K562 (cell line): Measurements from ENCODE around the gene NLRP9. TPM values are rescaled to one million over a fixed set of nuclear protein-coding genes. Genes with fewer than 3 reads are reported as not detected.

ENCODE experiments used
- CREB1 ChIP-seq, 2 experiments: sonication (generic) in 1 of 2; formaldehyde crosslinking in 1 of 2; IDR thresholded peaks; 2 replicates each; pipeline versions ENCODE4 v1.6.1 to v1.8.0; 2012 to 2022; ENCODE audit warnings: inconsistent platforms in 1 of 2, mild to moderate bottlenecking in 1 of 2, missing genetic modification reagents in 1 of 2, moderate library complexity in 1 of 2
- DIDO1 ChIP-seq: fragments of 450-650 bp; IDR thresholded peaks from 2 replicates; pipeline ENCODE4 v1.6.1; 2016; ENCODE audit warnings: low read depth, missing biosample characterization, missing genetic modification characterization
- DMBX1 ChIP-seq: fragments of 250-450 bp; sonication (Bioruptor Pico); IDR thresholded peaks from 2 replicates; pipeline ENCODE4 v1.8.0; 2022; ENCODE audit warnings: inconsistent platforms, mild to moderate bottlenecking, moderate library complexity, borderline replicate concordance
- HNRNPK ChIP-seq: fragments of 200-400 bp; formaldehyde crosslinking; IDR thresholded peaks from one replicate; pipeline ENCODE4 v1.6.1; 2018; ENCODE audit warnings: mild to moderate bottlenecking, low read depth, low read length; ENCODE audit not compliant: poor library complexity, severe bottlenecking
- ILF3 ChIP-seq: fragments of 450-650 bp; IDR thresholded peaks from 2 replicates; pipeline ENCODE4 v1.6.1; 2018; ENCODE audit warnings: antibody characterized with exemption, mild to moderate bottlenecking, moderate library complexity, borderline replicate concordance
- PCBP1 ChIP-seq: fragments of 200-400 bp; formaldehyde crosslinking; IDR thresholded peaks from 2 replicates; pipeline ENCODE4 v1.6.1; 2018; ENCODE audit warnings: mild to moderate bottlenecking, low read depth, low read length; ENCODE audit not compliant: poor library complexity, severe bottlenecking
- PHF8 ChIP-seq: fragments of 200-600 bp; sonication (generic); IDR thresholded peaks from 2 replicates; pipeline ENCODE4 v1.6.1; 2012; ENCODE audit warnings: mixed run types, mild to moderate bottlenecking, inconsistent platforms, low read length, moderate library complexity, borderline replicate concordance
- PPARD ChIP-seq: fragments of 250-450 bp; sonication (Bioruptor Pico); IDR thresholded peaks from 2 replicates; pipeline ENCODE4 v1.8.0; 2022; ENCODE audit warnings: inconsistent platforms, mild to moderate bottlenecking, moderate library complexity
- RFX1 ChIP-seq: fragments of 450-650 bp; IDR thresholded peaks from 2 replicates; pipeline ENCODE4 v1.6.1; 2016; ENCODE audit warnings: mild to moderate bottlenecking, moderate library complexity
- SAFB ChIP-seq: fragments of 200-400 bp; formaldehyde crosslinking; IDR thresholded peaks from 2 replicates; pipeline ENCODE4 v1.6.1; 2017; ENCODE audit warnings: low read depth, low read length, borderline replicate concordance
- TAF9B ChIP-seq: fragments of 450-650 bp; IDR thresholded peaks from 2 replicates; pipeline ENCODE4 v1.6.1; 2018; ENCODE audit warnings: mild to moderate bottlenecking; ENCODE audit not compliant: partially characterized antibody
- ZNF75A ChIP-seq: fragments of 450-650 bp; formaldehyde crosslinking; IDR thresholded peaks from 2 replicates; pipeline ENCODE4 v1.4.0; 2020; ENCODE audit warnings: mild to moderate bottlenecking
- polyA plus RNA-seq, 8 experiments: library from polyadenylated mRNA; depleted of rRNA in 4 of 8; stranded (reverse) in 5 of 8; unstranded in 3 of 8; fragments of >200 nt; fragmentation: Nextera tagmentation in 2 of 8; fragmentation: Illumina TruSeq in 1 of 8; extraction: Ambion mirVana in 2 of 8; extraction: Trizol in 1 of 8; gene quantifications; 2 replicates each; pipeline versions ENCODE4 v1.2.1 to v1.2.3, GENCODE V29; 2011 to 2014; ENCODE audit warnings: inconsistent platforms in 1 of 8, missing spikeins in 1 of 8
- total RNA-seq, 7 experiments: library from RNA; depleted of rRNA in 6 of 7; stranded (reverse); fragments of >200 nt in 6 of 7; fragmentation: Illumina TruSeq in 2 of 7; extraction: Trizol in 2 of 7; gene quantifications; 2 replicates each; pipeline versions ENCODE4 v1.2.1 to v1.2.3, GENCODE V29; 2011 to 2021; ENCODE audit warnings: low replicate concordance in 1 of 7
- TF ChIP-seq, protein P1 (sequence below): fragments of 250-450 bp; sonication (Bioruptor Pico); IDR thresholded peaks from 2 replicates; pipeline ENCODE4 v1.4.0; 2020
- TF ChIP-seq, protein P2 (sequence below): conservative IDR thresholded peaks from 2 replicates; pipeline ENCODE4 v1.6.1; 2011; ENCODE audit warnings: low read depth, mild to moderate bottlenecking, low read length; ENCODE audit not compliant: control insufficient read depth
- TF ChIP-seq, protein P3 (sequence below): fragments of 450-650 bp; IDR thresholded peaks from 2 replicates; pipeline ENCODE4 v1.6.1; 2016; ENCODE audit warnings: mild to moderate bottlenecking, moderate library complexity

Gene NLRP9
- total and polyA plus RNA-seq, 9 of the 15 experiments (the other 6 are each of a cell fraction or from before 2014, with no cell fraction given): not detected

DNA sequence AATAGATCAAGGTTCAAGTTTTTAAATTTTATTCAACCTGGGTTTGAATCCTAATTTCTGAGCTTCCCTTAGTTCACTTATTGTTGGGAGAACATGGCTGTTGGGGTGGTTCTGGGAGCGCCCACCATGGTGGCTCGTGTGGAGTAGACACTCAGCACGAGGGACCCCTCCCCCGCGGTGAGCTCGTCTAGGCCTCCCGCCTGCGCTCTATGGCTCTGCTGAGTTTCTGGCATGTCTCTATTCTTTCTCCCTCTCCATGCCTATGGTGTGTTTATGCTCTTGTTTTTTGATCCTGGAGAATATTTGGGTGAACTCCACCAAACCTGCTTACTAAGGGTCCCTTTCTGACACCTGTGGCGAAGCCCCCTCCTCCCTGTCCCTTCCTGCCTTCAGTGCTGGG, 64.7 kb downstream of the NLRP9 start (continued):
- TF ChIP-seq ZNF75A (CRISPR knock-in tag) (no peak), SAFB (no peak), PHF8 (no peak), CREB1 (IDR thresholded peaks at IDR 0.05) (no peak), CREB1 (CRISPR knock-in tag; IDR thresholded peaks at IDR 0.05) (0 out of 2 replicates have a peak, but pooled peaks have one; percentile 23), DIDO1 (tag) (no peak), PCBP1 (no peak), PPARD (CRISPR knock-in tag) (no peak), RFX1 (no peak), DMBX1 (no peak), TAF9B (no peak), HNRNPK (no peak), ILF3 (no peak)
- TF ChIP-seq, protein P1, sequence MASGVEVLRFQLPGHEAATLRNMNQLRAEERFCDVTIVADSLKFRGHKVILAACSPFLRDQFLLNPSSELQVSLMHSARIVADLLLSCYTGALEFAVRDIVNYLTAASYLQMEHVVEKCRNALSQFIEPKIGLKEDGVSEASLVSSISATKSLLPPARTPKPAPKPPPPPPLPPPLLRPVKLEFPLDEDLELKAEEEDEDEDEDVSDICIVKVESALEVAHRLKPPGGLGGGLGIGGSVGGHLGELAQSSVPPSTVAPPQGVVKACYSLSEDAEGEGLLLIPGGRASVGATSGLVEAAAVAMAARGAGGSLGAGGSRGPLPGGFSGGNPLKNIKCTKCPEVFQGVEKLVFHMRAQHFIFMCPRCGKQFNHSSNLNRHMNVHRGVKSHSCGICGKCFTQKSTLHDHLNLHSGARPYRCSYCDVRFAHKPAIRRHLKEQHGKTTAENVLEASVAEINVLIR (CRISPR knock-in tag): no peak
- TF ChIP-seq, protein P2, sequence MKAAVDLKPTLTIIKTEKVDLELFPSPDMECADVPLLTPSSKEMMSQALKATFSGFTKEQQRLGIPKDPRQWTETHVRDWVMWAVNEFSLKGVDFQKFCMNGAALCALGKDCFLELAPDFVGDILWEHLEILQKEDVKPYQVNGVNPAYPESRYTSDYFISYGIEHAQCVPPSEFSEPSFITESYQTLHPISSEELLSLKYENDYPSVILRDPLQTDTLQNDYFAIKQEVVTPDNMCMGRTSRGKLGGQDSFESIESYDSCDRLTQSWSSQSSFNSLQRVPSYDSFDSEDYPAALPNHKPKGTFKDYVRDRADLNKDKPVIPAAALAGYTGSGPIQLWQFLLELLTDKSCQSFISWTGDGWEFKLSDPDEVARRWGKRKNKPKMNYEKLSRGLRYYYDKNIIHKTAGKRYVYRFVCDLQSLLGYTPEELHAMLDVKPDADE: no peak
- TF ChIP-seq, protein P3, sequence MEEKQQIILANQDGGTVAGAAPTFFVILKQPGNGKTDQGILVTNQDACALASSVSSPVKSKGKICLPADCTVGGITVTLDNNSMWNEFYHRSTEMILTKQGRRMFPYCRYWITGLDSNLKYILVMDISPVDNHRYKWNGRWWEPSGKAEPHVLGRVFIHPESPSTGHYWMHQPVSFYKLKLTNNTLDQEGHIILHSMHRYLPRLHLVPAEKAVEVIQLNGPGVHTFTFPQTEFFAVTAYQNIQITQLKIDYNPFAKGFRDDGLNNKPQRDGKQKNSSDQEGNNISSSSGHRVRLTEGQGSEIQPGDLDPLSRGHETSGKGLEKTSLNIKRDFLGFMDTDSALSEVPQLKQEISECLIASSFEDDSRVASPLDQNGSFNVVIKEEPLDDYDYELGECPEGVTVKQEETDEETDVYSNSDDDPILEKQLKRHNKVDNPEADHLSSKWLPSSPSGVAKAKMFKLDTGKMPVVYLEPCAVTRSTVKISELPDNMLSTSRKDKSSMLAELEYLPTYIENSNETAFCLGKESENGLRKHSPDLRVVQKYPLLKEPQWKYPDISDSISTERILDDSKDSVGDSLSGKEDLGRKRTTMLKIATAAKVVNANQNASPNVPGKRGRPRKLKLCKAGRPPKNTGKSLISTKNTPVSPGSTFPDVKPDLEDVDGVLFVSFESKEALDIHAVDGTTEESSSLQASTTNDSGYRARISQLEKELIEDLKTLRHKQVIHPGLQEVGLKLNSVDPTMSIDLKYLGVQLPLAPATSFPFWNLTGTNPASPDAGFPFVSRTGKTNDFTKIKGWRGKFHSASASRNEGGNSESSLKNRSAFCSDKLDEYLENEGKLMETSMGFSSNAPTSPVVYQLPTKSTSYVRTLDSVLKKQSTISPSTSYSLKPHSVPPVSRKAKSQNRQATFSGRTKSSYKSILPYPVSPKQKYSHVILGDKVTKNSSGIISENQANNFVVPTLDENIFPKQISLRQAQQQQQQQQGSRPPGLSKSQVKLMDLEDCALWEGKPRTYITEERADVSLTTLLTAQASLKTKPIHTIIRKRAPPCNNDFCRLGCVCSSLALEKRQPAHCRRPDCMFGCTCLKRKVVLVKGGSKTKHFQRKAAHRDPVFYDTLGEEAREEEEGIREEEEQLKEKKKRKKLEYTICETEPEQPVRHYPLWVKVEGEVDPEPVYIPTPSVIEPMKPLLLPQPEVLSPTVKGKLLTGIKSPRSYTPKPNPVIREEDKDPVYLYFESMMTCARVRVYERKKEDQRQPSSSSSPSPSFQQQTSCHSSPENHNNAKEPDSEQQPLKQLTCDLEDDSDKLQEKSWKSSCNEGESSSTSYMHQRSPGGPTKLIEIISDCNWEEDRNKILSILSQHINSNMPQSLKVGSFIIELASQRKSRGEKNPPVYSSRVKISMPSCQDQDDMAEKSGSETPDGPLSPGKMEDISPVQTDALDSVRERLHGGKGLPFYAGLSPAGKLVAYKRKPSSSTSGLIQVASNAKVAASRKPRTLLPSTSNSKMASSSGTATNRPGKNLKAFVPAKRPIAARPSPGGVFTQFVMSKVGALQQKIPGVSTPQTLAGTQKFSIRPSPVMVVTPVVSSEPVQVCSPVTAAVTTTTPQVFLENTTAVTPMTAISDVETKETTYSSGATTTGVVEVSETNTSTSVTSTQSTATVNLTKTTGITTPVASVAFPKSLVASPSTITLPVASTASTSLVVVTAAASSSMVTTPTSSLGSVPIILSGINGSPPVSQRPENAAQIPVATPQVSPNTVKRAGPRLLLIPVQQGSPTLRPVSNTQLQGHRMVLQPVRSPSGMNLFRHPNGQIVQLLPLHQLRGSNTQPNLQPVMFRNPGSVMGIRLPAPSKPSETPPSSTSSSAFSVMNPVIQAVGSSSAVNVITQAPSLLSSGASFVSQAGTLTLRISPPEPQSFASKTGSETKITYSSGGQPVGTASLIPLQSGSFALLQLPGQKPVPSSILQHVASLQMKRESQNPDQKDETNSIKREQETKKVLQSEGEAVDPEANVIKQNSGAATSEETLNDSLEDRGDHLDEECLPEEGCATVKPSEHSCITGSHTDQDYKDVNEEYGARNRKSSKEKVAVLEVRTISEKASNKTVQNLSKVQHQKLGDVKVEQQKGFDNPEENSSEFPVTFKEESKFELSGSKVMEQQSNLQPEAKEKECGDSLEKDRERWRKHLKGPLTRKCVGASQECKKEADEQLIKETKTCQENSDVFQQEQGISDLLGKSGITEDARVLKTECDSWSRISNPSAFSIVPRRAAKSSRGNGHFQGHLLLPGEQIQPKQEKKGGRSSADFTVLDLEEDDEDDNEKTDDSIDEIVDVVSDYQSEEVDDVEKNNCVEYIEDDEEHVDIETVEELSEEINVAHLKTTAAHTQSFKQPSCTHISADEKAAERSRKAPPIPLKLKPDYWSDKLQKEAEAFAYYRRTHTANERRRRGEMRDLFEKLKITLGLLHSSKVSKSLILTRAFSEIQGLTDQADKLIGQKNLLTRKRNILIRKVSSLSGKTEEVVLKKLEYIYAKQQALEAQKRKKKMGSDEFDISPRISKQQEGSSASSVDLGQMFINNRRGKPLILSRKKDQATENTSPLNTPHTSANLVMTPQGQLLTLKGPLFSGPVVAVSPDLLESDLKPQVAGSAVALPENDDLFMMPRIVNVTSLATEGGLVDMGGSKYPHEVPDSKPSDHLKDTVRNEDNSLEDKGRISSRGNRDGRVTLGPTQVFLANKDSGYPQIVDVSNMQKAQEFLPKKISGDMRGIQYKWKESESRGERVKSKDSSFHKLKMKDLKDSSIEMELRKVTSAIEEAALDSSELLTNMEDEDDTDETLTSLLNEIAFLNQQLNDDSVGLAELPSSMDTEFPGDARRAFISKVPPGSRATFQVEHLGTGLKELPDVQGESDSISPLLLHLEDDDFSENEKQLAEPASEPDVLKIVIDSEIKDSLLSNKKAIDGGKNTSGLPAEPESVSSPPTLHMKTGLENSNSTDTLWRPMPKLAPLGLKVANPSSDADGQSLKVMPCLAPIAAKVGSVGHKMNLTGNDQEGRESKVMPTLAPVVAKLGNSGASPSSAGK: peak; percentile 91
